ENCODE data around the gene RMDN2.
A peak's percentile ranks its signal among the peaks of the same experiment; 100 is the strongest.

The RMDN2 gene

GRCh38 chr2:37969731-37970130 is 44.6 kb downstream of the RMDN2 start:
- no peak for DNase-seq (ENCODE audit: low spot score)
- no peak for TF ChIP-seq CTCF (IDR thresholded peaks at IDR 0.05; ENCODE audit: extremely low read depth, insufficient read depth, missing control alignments)
- in situ Hi-C loops (cut with MboI; ENCODE audit: low pct_unique_long_range_greater_than_20kb, low sequenced_read_pairs, unreplicated experiment) = no loop called here

GRCh38 chr2:37971971-37972370 is 46.9 kb downstream of the RMDN2 start:
- no peak for DNase-seq (ENCODE audit: low spot score)
- in situ Hi-C loops (cut with MboI; ENCODE audit: low pct_unique_long_range_greater_than_20kb, low sequenced_read_pairs, unreplicated experiment) = no loop called here
- no peak for TF ChIP-seq CTCF (IDR thresholded peaks at IDR 0.05; ENCODE audit: extremely low read depth, insufficient read depth, missing control alignments)

- DNase-seq (ENCODE audit: low spot score) = no peak
- in situ Hi-C loops (cut with MboI; ENCODE audit: low pct_unique_long_range_greater_than_20kb, low sequenced_read_pairs, unreplicated experiment) = no loop called here
- TF ChIP-seq CTCF (IDR thresholded peaks at IDR 0.05; ENCODE audit: extremely low read depth, insufficient read depth, missing control alignments) = no peak
Observed at GRCh38 chr2:37973615-37974353, 48.7 kb downstream of the RMDN2 start.

GRCh38 chr2:37975808-37976207 is 50.7 kb downstream of the RMDN2 start:
- in situ Hi-C loops (cut with MboI; ENCODE audit: low pct_unique_long_range_greater_than_20kb, low sequenced_read_pairs, unreplicated experiment) = loop anchor here (25.0 kb wide), 1 partner anchor 536 kb away; no protein-coding TSS in a partner anchor
- TF ChIP-seq CTCF (IDR thresholded peaks at IDR 0.05; ENCODE audit: extremely low read depth, insufficient read depth, missing control alignments) = no peak
- DNase-seq (ENCODE audit: low spot score) = peak; percentile 11

GRCh38 chr2:37976411-37976810 is 51.3 kb downstream of the RMDN2 start:
- in situ Hi-C loops (cut with MboI; ENCODE audit: low pct_unique_long_range_greater_than_20kb, low sequenced_read_pairs, unreplicated experiment) = loop anchor here (25.0 kb wide), 1 partner anchor 536 kb away; no protein-coding TSS in a partner anchor
- no peak for TF ChIP-seq CTCF (IDR thresholded peaks at IDR 0.05; ENCODE audit: extremely low read depth, insufficient read depth, missing control alignments)
- DNase-seq (ENCODE audit: low spot score) = no peak

- peak; percentile 57 for TF ChIP-seq CTCF (IDR thresholded peaks at IDR 0.05; ENCODE audit: extremely low read depth, insufficient read depth, missing control alignments)
- DNase-seq (ENCODE audit: low spot score) = peak; percentile 24
- in situ Hi-C loops (cut with MboI; ENCODE audit: low pct_unique_long_range_greater_than_20kb, low sequenced_read_pairs, unreplicated experiment) = loop anchor here (10.0 to 25.0 kb wide), 2 partner anchors 293 to 530 kb away; no protein-coding TSS in a partner anchor
Observed at GRCh38 chr2:37982147-37982582, 57.1 kb downstream of the RMDN2 start.
